Measurements from ENCODE around the gene DNAH10. TPM values are rescaled to one million over a fixed set of nuclear protein-coding genes. Genes with fewer than 3 reads are reported as not detected.

The DNAH10 gene
- total RNA-seq, 1 experiment from 2014 or later, result 0.17 TPM

DNA sequence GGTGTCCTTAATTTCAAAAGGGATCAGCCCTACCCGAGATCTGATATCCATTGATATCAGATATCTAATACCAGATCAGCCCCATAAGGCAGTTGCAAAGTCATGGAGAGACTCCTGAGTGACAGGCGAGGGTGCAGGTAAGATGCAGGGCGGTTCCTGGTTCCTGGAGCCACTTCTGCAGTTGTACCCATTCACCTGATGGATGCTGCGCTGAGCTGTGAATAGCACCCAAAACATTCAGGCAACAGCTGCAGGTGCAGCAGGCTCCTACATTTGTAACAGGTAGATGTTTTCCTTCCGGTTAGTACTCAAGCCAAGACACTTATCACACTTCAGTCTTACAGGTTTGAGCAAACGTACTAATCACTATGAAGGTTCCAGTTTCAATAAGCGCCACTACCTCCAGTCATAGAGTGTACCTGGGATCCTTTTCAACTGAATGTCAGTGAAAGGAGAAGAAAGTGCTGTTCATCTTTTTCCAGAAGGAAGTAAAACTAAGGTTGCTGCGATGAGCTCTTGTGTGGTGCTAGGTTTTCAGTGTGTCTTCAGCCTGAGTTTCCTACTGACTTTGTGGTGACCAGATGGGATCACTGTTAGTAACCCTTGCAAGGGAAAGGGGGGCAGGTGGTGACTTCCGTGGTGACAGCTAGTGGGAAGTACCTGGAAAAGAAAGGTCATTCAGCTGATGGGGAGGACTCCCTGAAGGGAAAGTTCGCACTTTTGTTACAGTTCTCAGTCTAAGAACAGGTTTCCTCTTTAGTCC lies 48.1 kb upstream of the DNAH10 start:
- Mint-ChIP-seq H3K4me3 (peak overlapping the region; percentile 93 to 97), H3K36me3 (ENCODE audit: insufficient read depth in 1 of 3, low read depth in 3 of 3) (peaks cover under 1 to 5% (median 2%) of the 10 kb centered on the region in 3 experiments; a peak in 3 of 7 replicates), H3K4me1 (peaks cover 15 to 16% of the 10 kb centered on the region in 2 experiments), H3K27me3 (ENCODE audit: low read depth) (peaks cover 6% of the 10 kb centered on the region; the same call in 1 of the 2 replicates), H3K9me3 (no peaks in the 10 kb centered on the region), H3K27ac (0 out of 7 replicates have a peak overlapping the region, but pooled peaks of 1 of the 3 experiments have one; percentile 51)
- WGBS (ENCODE audit: extremely low coverage, insufficient read length, low lambda C conversion rate), result no CpG with 5 or more reads among the region's 10 CpGs
- Histone ChIP-seq H3K9me3 (ENCODE audit: control insufficient read depth, low read depth, low read length) (no peaks in the 10 kb centered on the region), H3K4me2 (ENCODE audit: insufficient read depth, insufficient read length, low read length) (peak overlapping the region; percentile 78), H2AFZ (ENCODE audit: low read length) (no peak overlapping the region), H3K27me3 (ENCODE audit: insufficient read depth, low read length) (no peaks in the 10 kb centered on the region), H4K8ac (replicated peaks; ENCODE audit: insufficient read length, low read depth, low read length) (no peak overlapping the region), H4K91ac (ENCODE audit: insufficient read length, low read depth, low read length) (no peak overlapping the region), H3K4me1 (ENCODE audit: insufficient read depth, low read length) (peaks cover 4% of the 10 kb centered on the region; the same call in 1 of the 2 replicates), H3K4ac (ENCODE audit: low read depth, low read length) (no peak overlapping the region), H3K79me2 (ENCODE audit: insufficient read depth, low read length) (peaks cover 16% of the 10 kb centered on the region; the same call in 1 of the 2 replicates), H3K56ac (ENCODE audit: insufficient read length, low read depth, low read length) (no peak overlapping the region), H3K27ac (ENCODE audit: insufficient read length, low read depth, low read length) (no peak overlapping the region), H2BK12ac (ENCODE audit: insufficient read length, low read depth, low read length) (no peak overlapping the region), H2BK5ac (ENCODE audit: insufficient read length, low read length) (no peak overlapping the region), H2AK5ac (ENCODE audit: insufficient read length, low read length) (no peak overlapping the region), H3K23me2 (ENCODE audit: insufficient read length, low read depth, low read length, poor library complexity, severe bottlenecking) (peaks cover 5% of the 10 kb centered on the region), H3K14ac (ENCODE audit: insufficient read depth, low read length) (no peak overlapping the region), H4K20me1 (ENCODE audit: control insufficient read depth, insufficient read depth, insufficient read length) (no peaks in the 10 kb centered on the region), H2BK15ac (ENCODE audit: low read depth, low read length) (no peak overlapping the region), H2BK20ac (ENCODE audit: low read depth, low read length, poor library complexity, severe bottlenecking) (no peak overlapping the region), H3T11ph (ENCODE audit: low read length) (no peak overlapping the region), H3K23ac (ENCODE audit: insufficient read length, low read depth, low read length) (no peak overlapping the region), H3K9ac (ENCODE audit: extremely low read depth, insufficient read length, low read length) (no peak overlapping the region), H3K79me1 (ENCODE audit: insufficient read depth, low read depth, low read length, poor library complexity, severe bottlenecking) (no peaks in the 10 kb centered on the region), H3K18ac (ENCODE audit: insufficient read length, low read depth, low read length) (no peak overlapping the region), H4K5ac (ENCODE audit: insufficient read length, low read depth, low read length) (no peak overlapping the region), H2BK120ac (ENCODE audit: low read depth, low read length, poor library complexity, severe bottlenecking) (no peak overlapping the region)
- DNase-seq, result no peak
- TF ChIP-seq, protein P1, sequence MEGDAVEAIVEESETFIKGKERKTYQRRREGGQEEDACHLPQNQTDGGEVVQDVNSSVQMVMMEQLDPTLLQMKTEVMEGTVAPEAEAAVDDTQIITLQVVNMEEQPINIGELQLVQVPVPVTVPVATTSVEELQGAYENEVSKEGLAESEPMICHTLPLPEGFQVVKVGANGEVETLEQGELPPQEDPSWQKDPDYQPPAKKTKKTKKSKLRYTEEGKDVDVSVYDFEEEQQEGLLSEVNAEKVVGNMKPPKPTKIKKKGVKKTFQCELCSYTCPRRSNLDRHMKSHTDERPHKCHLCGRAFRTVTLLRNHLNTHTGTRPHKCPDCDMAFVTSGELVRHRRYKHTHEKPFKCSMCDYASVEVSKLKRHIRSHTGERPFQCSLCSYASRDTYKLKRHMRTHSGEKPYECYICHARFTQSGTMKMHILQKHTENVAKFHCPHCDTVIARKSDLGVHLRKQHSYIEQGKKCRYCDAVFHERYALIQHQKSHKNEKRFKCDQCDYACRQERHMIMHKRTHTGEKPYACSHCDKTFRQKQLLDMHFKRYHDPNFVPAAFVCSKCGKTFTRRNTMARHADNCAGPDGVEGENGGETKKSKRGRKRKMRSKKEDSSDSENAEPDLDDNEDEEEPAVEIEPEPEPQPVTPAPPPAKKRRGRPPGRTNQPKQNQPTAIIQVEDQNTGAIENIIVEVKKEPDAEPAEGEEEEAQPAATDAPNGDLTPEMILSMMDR (conservative IDR thresholded peaks at IDR 0.05), result no peak

Data from H9 (cell line).